Left renal pelvis (tissue), 4 donors: ENCODE measurements around the gene KCNK10. TPM values are rescaled to one million over a fixed set of nuclear protein-coding genes. Genes with fewer than 3 reads are reported as not detected.

Experiments
- DNase-seq, 4 donors: peaks; one replicate each; pipeline ENCODE4 v3.0.0-alpha.2; 2013; ENCODE audit warnings: low read depth in 4 of 4, low spot score in 3 of 4
- polyA plus RNA-seq, 4 donors: library from polyadenylated mRNA; unstranded; fragments of 120-200 nt; gene quantifications; one replicate each; pipeline ENCODE4 v1.2.1, GENCODE V29; 2013; ENCODE audit not compliant: insufficient read length in 4 of 4

KCNK10 gene, protein sequence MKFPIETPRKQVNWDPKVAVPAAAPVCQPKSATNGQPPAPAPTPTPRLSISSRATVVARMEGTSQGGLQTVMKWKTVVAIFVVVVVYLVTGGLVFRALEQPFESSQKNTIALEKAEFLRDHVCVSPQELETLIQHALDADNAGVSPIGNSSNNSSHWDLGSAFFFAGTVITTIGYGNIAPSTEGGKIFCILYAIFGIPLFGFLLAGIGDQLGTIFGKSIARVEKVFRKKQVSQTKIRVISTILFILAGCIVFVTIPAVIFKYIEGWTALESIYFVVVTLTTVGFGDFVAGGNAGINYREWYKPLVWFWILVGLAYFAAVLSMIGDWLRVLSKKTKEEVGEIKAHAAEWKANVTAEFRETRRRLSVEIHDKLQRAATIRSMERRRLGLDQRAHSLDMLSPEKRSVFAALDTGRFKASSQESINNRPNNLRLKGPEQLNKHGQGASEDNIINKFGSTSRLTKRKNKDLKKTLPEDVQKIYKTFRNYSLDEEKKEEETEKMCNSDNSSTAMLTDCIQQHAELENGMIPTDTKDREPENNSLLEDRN
- polyA plus RNA-seq, result under 1 TPM; 0.13 to 0.24 (median 0.22) TPM

DNA sequence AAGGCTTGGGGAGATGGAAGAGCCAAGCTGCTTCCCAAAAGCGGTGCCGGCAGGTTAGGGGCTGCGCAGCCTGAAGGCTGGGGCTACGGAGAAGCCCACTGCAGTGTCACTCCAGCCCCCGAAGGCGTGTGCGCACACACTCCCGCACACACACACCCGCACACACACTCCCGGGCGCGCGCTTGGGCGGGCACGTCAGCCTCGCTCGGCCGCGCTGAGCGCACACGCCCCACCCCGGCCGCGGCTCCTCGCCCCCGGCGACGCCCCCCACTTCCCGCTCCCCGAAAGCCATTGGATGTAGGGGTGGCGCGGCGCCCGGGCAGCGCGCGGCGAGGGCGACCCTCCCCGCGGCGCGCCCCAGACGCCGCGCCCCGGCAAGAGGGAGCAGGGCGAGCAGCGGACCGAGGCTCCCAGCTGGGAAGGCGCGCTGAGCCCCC lies at the start of gene KCNK10:
KCNK10 (minus strand) TSS at position 184 of the 437 bp plus-strand sequence. CDS start 471 bp downstream, outside the sequence.
- DNase-seq, result no peak

DNA sequence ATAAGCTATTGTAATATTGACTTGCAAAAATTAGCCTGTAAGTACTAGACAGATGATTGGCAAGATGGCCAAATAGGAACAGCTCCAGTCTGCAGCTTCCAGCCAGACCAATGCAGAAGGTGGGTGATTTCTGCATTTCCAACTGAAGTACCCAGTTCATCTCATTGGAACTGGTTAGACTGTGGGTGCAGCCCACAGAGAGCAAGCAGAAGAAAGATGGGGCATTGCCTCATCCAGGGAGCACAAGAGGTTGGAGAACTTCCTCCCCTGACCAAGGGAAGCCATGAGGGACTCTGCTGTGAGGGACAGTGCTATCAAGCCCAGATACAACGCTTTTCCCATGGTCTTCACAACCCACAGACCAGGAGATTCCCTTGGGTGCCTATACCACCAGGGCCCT lies 46.4 kb upstream of the KCNK10 start:
- DNase-seq, result no peak

DNA sequence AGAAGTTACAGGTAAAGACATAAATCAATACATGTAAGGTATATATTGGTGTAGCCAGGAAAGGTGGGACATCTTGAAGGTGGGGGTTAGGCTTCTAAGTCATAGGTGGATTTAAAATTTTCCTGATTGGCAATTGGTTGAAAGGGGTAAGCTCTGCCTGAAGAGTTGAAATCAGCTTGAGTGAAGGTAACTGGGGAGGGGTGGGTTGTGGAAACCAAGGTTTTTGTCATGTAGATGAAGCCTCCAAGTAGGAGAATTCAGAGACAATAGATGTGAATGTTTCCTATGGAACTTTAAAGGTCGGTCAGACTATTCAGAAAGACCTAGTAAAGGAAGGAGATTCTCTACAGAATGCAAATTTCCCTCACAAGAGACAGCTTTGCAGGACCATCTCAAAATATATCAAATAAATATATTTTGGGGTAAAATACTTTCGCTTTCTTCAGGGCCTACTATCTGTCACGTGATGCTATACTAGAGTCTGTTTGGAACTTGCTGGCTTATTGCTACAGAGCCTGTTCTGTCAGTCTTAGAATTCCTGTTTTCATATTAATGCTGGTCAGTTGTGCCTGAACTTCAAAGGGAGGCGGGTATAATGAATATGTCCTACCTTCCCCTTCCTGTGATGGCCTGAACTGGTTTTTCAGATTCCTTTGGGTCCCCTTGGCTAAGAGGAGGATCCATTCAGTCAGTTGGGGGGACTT lies 41.8 kb upstream of the KCNK10 start:
- DNase-seq, result no peak

DNA sequence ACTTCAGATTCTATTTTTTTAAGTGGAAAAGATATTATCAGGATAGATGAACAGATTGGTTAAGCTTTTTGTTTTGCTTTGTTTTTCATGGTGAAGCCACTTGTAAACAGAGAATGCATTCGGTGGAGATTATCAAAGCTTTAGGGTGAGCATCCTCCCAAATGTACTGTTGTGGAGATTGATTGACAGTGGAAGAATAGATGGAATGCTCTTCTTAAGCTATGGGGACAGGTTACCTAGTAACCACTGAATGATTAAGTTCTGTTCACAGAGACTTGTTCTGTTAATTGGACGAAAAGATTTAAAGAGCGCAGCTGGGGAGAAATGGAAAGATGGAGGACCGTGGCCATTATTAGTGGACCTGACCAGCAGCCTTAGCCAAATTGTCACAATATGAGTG lies 40.6 kb upstream of the KCNK10 start:
- DNase-seq, result no peak

DNA sequence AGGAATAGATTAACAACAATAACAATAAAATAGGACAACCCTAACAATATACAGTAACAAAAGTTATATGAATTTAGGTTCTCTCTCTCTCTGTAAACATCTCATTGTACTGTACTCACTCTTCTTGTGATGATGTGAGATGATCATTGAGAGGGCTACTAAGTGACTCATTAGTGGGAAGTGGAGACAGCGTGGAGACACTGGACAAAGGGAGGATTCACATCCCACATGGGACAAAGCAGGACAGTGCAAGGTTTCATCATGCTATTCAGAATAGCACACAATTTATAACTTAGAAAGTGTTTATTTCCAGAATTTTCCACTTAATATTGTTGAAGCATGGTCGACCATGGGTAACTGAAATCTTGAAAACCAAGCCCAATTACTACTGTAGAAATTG lies 36.4 kb upstream of the KCNK10 start:
- DNase-seq, result no peak

DNA sequence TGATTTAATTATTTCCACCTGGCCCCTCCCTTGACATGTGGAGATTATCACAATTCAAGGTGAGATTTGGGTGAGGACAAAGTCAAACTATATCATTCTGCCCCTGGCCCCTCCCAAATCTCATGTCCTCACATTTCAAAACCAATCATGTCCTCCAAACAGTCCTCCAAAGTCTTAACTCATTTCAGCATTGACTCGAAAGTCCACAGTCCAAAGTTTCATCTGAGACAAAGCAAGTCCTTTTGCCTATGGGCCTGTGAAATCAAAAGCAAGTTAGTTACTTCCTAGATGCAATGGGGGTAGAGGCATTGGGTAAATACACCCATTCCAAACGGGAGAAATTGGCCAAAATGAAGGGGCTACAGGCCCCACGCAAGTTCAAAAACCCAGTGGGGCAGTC lies 31.3 kb upstream of the KCNK10 start:
- DNase-seq, result no peak

DNA sequence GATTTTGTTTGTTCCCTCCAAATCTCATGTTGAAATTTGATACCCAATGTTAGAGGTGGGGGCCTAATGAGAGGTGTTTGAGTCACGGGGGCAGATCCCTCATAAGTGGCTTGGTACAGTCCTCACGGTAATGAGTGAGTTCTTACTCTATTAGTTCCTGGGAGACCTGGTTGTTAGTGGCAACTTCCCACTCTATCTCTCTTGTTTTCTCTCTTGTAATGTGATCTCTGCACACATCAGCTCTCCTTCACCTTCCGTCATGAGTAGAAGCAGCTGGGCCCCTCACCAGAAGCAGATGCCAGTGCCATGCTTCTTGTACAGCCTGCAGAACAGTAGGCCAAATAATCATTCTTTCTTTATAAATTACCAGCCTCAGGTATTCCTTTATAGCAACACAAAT lies 29.6 kb upstream of the KCNK10 start:
- no peak for DNase-seq

DNA sequence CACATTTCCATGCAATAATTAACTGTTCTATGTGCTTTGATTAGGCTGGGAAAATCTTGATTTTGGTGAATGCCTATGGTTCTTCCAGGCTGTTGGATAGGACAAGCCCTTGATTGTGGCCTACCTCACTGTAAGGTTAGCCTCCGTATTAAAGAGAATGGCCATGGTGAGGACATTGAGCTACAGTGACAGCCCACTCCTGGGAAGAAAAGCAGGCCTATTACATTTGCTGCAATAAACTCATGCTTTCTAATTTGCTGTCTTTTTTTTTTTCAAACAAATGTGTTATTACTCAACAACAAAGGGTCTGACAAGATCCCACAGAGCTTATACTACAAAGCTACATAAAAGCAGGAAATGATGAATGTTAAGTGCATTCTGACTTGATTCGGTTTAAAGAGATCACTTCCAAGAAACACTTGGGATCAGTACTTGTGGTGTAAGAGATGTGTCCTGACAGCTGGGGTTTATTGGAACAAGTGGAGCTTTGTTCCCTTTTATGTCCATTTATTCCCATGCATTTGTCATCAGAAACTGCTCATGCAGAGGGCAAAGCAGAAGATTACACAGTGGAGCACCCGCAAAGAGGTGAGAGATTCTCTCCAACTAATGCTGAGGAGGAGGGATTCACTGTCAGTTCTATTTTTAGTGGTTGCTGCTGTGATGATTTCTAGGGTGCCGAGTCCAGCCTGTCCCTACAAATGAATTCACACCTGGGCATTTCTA lies 29.1 kb upstream of the KCNK10 start:
- DNase-seq, result no peak

DNA sequence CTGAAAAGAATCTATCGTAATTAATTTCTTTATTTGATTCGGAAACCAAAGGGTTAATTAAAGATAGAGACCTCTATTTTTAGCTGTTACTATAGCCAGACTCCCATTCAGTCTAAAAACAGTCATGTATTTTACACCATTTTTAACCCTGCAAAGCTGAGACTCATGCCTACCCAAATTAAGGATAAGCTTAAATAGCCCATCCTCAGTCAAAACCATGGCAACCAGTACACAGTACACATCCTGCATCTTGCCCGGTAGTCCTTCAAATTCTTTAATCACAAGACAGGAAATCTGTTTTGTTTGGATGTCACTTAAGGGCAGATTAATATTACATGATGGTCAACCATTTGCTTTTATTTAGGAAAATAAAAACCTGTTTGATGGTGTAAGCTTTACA lies 25.5 kb upstream of the KCNK10 start:
- no peak for DNase-seq

DNA sequence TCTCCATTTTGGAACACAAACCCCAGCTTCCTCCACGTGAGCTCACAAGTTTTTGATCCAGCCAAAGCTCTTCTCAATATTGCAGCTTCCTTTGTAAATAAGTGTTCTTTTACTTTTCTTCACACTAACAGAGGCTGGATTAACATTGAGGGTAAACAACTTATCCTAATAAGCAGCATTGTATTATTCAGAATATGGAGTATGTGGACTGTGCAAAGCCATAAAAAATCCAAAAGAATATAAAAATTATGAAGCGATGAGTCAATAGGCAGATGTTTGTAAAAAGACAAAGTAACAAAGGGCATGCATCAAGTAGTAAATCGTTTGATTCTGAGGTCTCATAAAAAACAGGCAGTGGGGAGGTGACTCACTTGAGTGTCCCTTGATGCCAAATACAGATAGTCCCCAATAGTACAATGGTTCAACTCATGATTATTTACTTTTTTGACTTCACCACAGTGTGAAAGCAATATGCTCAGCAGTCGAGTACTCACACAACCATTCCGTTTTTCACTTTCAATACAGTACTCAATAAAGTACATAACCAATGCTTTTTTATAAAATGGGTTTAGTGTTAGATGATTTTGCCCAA lies 23.1 kb upstream of the KCNK10 start:
- DNase-seq, result no peak

DNA sequence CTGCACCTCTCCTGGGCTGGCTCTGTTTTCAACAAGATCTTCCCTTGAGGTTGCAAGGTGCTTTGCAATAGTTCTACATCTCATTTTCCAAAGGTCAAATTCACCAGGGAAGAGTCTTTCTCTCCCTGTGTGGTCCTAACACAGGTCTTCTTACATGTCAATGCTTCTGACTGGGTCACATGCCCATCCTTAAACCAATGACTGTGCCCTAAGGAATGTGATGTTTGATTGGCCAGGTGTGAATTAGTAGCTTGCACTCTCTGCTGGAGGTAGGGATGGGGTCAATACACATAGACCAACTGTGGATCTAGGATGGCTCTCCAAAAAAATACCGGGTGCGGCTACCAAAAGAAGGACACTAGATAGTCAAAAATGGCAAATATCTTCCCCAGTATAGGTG lies 19.9 kb upstream of the KCNK10 start:
- DNase-seq, result no peak

DNA sequence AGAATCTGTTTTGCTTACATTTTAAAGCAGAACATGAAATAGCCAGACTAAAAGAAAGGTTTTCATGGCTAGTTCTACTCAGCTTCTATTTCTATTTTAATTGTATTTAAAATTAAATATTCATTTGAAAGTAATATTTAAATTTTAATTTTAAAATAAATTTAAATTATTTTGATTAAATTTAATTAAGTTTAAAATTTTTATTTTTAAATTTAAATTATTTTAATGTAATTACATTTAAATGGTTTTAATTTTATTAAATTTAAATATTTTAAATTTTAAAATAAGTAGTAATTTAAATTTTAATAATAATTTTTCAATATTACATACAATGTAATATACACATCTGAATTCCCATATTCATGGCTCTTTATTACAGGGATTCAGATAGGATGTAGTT lies 17.3 kb upstream of the KCNK10 start:
- no peak for DNase-seq

DNA sequence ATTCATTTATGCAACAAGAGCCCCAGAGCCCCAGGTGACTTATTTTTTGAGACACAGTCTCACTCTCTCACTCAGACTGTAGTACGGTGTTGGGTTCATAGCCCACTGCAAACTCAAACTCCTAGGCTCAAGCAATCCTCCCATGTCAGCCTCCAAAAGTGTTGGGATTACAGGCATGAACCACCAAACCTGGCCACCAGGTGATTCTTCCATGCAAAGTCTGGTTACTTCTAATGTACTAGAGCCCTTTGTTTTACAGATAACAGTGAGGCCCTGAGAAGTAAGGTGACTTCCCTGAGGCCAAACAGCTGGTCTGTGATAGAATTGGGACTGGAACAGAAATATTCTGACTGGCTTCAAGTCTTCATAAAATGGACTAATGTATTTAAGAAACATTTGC lies 10.0 kb upstream of the KCNK10 start:
- DNase-seq, result no peak

DNA sequence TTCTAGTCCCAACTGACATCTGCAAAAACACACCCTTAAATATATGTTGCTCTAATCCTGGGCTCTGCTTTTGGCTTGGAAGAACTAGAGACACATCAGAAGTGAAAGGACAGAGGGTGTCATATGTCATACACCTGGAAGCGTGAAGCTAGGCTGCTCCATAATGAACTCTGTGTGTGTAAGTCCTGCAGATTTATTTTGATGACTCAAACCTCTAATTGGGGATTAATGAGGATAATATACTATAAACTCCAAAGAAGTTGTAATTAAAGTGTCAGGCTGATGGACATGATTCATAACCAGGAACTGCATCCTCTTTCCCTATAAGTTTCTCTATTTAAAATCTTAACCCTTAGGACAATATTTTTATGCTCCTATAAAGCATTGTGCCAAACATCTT lies 4.4 kb upstream of the KCNK10 start:
- DNase-seq, result no peak

DNA sequence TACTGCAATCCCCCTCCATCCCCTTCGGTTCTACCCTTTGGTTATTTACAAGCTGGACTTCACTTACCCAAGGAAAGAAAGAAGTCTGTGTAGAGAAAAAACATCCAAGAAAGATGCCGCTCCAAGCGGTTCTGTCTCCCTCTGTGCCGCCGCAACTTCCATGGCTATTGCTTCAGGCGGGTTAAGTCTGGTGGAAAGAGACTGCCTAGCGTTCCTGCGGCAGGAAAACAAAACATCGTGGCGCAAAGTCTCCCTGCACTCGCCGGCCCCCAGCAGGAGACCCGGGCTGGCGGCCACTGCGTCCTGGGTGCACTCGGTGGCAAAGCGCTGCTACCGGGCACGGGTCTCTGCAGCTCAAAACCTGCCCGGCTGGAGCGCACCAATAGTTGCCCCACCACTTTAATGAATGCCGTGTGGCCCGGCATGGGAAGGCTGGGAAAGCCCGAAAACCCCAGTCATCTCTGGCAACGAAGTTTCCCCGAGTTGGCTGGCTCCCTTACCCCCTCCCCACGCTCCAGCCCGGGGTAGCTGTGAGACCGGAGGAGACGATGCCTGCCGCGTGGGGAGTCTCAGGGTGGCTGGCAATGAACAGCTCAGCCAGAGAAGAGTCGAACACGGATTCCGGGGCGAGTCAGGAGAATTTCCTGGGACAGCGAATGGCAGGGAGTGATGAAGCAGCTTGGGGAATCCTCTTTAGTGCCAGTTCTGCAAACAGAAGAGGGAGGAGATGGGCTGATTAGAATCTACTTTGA lies 3.5 kb upstream of the KCNK10 start:
- DNase-seq, result no peak

DNA sequence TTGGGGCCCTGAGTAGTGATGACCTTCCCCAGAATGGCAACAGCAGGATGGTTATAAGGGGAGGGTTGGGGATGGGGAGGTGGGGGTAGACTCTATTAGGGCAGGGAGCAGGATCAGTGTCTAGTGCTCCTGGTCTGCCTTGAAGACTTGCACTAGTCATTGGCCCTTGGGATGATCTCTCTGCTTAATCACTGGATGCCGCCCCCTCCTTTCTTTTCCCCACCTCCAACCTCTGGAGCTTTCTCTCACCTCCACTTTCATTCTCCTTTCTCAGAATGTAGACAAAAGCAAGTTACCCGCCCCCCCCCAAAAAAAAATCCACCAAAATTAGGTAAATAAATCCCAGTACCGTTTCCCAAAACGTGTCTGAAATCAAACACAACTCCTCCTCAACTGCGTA lies 2.8 kb upstream of the KCNK10 start:
- no peak for DNase-seq

DNA sequence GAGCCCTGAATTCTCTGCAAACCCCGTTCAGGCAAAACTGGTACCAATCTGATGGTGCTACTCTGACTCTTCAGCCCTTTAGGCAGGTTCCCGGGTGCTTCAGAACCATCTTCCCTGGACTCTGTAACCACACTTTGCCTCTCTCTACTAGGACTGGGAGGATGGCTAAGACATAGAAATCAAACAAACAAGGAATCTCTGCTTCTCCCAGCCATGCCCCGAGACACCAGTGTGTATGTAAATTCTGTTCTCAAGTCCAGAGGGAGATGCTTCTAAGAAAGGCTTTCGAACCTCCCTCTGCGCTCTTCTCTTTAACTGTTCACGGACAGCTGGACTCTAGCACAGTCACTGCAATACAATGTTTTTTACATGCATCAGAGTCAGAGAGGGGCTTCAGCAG lies 1.9 kb upstream of the KCNK10 start:
- DNase-seq, result no peak

DNA sequence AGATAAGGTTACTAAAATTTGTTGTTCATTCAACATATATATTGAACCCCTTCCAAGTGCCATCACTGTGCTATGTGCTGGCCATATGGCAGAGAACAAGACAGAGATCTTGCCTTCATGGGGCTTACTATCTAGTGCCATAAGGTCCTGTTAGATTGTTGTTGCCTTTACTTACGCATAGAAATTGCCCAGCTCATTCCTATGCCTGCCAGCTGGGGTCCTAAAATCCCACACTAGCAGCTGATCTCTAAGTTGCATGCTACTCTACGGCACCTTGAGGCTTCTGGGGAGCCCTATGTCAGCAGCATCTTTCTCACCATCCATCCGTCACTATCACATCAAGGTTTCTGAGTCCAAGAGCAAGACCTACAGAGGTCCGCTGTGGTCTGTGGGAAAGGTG lies 1.4 kb upstream of the KCNK10 start:
- DNase-seq, result no peak

DNA sequence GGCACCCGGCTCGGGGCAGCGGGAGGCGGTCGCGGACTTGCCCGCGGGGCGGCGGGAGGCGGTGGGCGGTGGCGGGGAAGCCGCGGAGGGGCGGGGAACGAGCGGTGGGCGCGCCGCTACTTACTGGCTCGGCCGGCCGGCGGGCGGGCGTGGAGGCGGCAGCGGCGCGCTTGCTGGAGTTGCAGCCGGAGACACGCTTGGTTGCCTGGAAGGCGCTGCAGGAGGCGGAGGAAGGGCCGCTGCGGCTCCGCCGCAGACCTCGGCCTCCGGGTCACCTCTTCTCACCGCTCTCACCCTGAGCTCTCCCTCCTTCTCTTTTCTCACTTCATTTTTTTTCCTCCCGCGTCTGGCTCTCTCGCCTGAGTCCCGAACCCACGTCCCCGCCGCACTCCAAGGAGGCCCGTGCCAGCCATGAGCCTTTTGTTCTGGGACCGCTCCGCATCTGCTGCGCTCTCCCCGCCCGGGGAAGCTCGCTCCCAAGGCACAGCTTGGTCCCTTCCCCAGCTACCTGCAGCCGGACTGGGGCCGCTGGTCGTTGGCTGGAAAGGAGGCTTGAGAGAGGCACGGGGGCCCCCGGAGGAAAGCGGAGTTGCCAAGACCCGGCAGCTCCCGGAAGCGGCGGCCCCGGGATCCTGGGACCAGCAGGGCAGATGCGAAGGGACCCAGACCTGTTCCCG lies 592 bp upstream of the KCNK10 start:
- peak in 1 of 4 donors; percentile 21 for DNase-seq
